Ishikawa (cell line): ENCODE measurements around the gene TARDBP.

Experiments
- CREB1 ChIP-seq: IDR thresholded peaks from 2 replicates; pipeline ENCODE4 v1.6.1; 2012; ENCODE audit warnings: low read depth
- EP300 ChIP-seq: IDR thresholded peaks from 2 replicates; pipeline ENCODE4 v1.6.1; 2012; ENCODE audit warnings: borderline replicate concordance
- TF ChIP-seq, protein P1 (sequence below): IDR thresholded peaks from 2 replicates; pipeline ENCODE4 v1.6.1; 2012

DNA sequence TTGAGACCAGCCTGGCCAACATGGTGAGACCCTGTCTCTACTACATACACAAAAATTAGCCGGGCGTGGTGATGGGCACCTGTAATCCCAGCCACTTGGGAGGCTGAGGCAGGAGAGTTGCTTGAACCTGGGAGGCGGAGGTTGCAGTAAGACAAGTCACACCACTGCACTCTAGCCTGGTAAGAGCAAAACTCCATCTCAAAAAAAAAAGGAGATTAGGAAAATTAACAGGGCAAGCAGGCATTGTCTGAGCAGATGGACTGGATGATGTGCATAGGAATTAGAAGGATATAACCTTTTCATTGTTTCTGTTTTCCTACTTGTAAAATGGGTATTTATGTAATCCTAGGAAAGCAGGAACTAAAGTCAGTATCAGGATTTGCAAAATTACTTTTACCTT is 15.6 kb downstream of the TARDBP start:
- TF ChIP-seq EP300 = no peak
- TF ChIP-seq, protein P1, sequence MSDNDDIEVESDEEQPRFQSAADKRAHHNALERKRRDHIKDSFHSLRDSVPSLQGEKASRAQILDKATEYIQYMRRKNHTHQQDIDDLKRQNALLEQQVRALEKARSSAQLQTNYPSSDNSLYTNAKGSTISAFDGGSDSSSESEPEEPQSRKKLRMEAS = no peak
- no peak for TF ChIP-seq CREB1
